Raji (cell line): ENCODE results near the gene MICAL3.

Experiments used
- POLR2A ChIP-seq: IDR thresholded peaks from 2 replicates; pipeline ENCODE4 v1.6.1; 2011; ENCODE audit warnings: low read depth, low read length, control low read depth; ENCODE audit not compliant: insufficient read depth

Gene MICAL3

DNA sequence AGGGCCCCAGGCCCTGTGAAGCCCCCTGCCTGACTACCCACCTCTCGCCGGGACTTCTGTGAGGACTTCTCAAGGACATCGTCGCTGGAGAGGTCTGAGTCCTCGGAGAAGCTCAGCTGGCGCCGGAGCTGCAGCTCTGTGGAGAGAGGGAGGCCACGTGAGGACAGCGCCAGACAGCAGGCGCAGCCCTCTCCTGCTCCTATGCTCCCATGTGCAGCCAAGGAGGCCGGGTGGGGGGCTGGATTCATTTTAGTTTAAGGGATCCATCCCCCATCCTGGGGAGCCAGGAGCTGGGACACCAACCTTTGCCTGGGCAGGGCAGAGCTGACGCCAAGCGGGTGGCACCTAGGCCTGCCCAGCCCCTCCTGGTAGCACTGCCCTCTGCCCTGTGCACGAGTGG is 207.7 kb downstream of the MICAL3 start:
- TF ChIP-seq POLR2A, result no peak

- no peak for TF ChIP-seq POLR2A
These were observed 208.6 kb downstream of the MICAL3 start for GRCh38 chr22:17815703-17816254.

DNA sequence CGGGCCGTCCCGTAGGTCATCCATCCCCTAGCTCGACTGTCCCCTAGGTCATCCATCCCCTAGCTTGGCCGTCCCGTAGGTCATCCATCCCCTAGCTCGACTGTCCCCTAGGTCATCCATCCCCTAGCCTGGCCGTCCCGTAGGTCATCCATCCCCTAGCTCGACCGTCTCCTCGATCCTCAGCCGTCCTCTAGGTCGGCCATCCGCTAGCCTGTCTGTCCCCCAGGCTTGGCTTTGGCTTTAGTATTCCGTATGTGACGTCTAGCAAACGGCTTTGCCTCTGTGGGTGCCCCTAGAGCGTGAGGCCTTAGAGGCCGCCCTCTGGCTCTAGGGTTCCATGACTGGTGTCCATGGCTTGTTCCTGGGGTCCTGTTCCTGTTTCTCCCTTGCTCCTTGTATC is 209.5 kb downstream of the MICAL3 start:
- no peak for TF ChIP-seq POLR2A

DNA sequence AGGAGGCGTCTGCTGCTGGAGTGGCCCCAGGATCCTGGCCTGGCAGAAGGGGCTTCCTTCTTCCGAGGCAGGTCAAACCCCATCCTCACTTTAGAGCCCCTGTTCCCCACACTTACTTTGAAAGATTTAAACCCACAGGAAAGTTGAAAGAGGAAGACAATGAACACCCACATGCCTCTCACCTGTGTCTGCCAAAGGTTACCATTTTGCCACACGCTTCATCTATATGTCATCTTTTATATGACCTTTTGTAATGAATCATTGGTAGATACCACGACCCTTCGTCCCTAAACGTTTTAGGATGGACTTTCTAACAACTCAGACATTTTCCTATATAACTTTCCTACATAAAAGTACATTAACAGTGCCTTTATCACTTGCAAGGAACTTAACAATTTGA is 210.3 kb downstream of the MICAL3 start:
- no peak for TF ChIP-seq POLR2A

GRCh38 chr22:17811119-17811518 is 213.2 kb downstream of the MICAL3 start:
- no peak for TF ChIP-seq POLR2A

- TF ChIP-seq POLR2A, result no peak
These were observed 213.7 kb downstream of the MICAL3 start for GRCh38 chr22:17810570-17811116.

GRCh38 chr22:17808693-17809403 is 215.5 kb downstream of the MICAL3 start:
- TF ChIP-seq POLR2A, result no peak

DNA sequence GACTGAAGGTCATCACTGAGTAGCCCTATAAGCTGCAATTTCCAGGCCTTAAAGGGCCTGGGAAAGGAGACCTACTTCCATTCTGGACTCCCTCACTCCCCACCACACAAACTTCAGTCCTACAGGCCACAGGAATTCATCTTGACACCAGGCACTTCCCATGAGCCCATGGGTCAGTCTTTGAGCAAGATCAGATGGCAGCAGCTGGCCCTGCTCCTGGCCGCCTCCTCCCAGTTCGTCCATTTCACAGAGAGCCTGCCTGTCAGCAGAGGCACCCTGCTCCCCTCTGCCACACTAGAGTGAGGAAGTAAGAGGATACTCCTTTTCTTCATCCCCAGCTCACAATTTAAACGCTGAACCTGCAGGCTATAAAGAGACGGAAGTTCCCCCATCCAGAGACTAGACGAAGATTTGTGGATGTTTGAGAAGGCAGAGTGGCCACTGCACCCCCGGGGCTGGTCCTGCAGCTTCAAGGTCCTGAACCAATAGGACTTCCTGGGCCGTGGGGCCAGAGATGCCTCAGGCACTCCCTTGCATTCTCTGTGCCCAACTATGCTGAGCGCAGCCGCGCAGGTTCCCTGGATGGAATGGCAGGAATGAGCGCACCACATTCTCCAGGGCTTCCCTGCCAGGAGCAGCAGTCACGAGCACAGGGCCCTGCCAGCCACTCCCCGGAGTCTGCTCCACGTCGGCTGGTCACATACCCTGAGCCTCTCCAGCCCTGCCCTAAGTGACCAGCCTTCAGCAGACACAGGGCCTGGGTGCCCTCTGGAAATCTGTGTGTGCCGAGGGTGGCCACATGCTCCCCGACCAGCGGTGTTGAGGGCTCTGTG is 216.6 kb downstream of the MICAL3 start:
- no peak for TF ChIP-seq POLR2A

- no peak for TF ChIP-seq POLR2A
These were observed 217.3 kb downstream of the MICAL3 start for GRCh38 chr22:17807086-17807485.

DNA sequence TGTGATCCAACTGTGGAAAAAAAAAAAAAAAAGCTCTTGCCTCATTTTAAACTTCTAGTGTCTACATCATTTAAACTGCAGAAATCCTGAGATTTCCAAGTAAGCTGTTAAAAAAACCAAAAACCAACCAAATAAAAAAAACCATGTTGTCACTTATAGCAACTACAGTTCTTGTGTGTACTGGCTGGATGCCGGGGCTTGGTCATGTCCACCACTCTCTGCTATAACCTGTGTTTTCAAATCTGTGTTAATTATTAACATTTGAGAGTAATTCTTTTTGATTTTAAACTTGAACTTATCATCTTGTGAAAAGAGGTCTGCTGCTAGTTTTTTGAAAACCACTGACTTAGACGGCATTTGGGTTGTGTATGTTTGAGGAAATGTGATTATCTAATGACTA is 217.9 kb downstream of the MICAL3 start:
- no peak for TF ChIP-seq POLR2A

GRCh38 chr22:17804331-17805080 is 219.9 kb downstream of the MICAL3 start:
- no peak for TF ChIP-seq POLR2A

GRCh38 chr22:17803609-17804270 is 220.6 kb downstream of the MICAL3 start:
- TF ChIP-seq POLR2A, result no peak

DNA sequence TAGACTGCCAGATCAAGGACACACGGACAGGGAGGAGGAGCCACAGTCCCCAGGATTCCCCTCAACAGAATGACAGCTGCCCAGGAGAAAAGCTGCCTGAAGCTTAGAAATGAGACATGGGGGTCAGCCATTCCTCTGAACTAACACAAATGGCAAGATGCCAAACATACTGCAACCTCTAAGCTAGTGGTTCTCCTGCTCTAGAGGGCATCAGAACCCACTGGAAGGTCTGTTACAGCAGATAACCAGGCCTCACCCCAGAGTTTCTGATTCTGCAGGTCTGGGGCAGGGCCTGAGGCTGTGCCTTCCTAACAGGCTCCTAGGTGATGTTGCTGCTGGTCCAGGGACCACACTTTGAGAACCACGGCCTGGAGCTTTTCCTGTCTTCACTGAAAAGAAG is 221.5 kb downstream of the MICAL3 start:
- TF ChIP-seq POLR2A, result no peak

GRCh38 chr22:17802411-17802810 is 221.9 kb downstream of the MICAL3 start:
- TF ChIP-seq POLR2A, result no peak
